Osteoblast (primary cell): ENCODE results near the gene METTL1. TPM values are rescaled to one million over a fixed set of nuclear protein-coding genes. Genes with fewer than 3 reads are reported as not detected.
A peak's percentile ranks its signal among the peaks of the same experiment; 100 is the strongest.

Experiments used
- DNase-seq: peaks from one replicate; pipeline ENCODE4 v3.0.0; 2011; ENCODE audit warnings: low spot score, mixed read lengths; ENCODE audit not compliant: insufficient read length; ENCODE audit errors: missing footprints
- H2AFZ ChIP-seq: 2 replicates; pipeline ENCODE4 v1.6.0; 2011; ENCODE audit warnings: mild to moderate bottlenecking, low read length
- H3K27ac ChIP-seq: 2 replicates; pipeline ENCODE4 v1.5.1; 2011; ENCODE audit warnings: mild to moderate bottlenecking, low read depth, low read length, moderate library complexity
- H3K27me3 ChIP-seq: 2 replicates; pipeline ENCODE4 v1.6.0; 2012; ENCODE audit warnings: mild to moderate bottlenecking, control low read depth, inconsistent platforms, low read length, moderate library complexity; ENCODE audit not compliant: insufficient read depth
- H3K36me3 ChIP-seq: 2 replicates; pipeline ENCODE4 v1.5.1; 2011; ENCODE audit warnings: mild to moderate bottlenecking, low read length, control low read depth, moderate library complexity; ENCODE audit not compliant: insufficient read depth
- H3K4me1 ChIP-seq: 2 replicates; pipeline ENCODE4 v1.5.1; 2011; ENCODE audit warnings: mild to moderate bottlenecking, low read length, control low read depth, moderate library complexity; ENCODE audit not compliant: insufficient read depth
- H3K4me2 ChIP-seq: 2 replicates; pipeline ENCODE4 v1.6.0; 2011; ENCODE audit warnings: mild to moderate bottlenecking, low read length; ENCODE audit not compliant: insufficient read depth
- H3K4me3 ChIP-seq: fragments of 200-600 bp; sonication (generic); 3 replicates; pipeline ENCODE4 v1.5.1; 2012; ENCODE audit warnings: mild to moderate bottlenecking, low read length, inconsistent platforms; ENCODE audit not compliant: insufficient read depth
- H3K79me2 ChIP-seq: 2 replicates; pipeline ENCODE4 v1.6.0; 2012; ENCODE audit warnings: mild to moderate bottlenecking, low read length, control low read depth, inconsistent platforms; ENCODE audit not compliant: insufficient read depth
- H3K9me3 ChIP-seq: 2 replicates; pipeline ENCODE4 v1.5.1; 2011; ENCODE audit warnings: low read depth, low read length, control low read depth
- H4K20me1 ChIP-seq: 2 replicates; pipeline ENCODE4 v1.6.0; 2012; ENCODE audit warnings: mild to moderate bottlenecking, low read length, control low read depth; ENCODE audit not compliant: insufficient read depth
- total RNA-seq: library from RNA; depleted of rRNA; stranded (reverse); fragments of >200 nt; gene quantifications from 2 replicates; pipeline ENCODE4 v1.2.3, GENCODE V29; 2012
- TF ChIP-seq, protein P1 (sequence below): IDR thresholded peaks from 2 replicates; pipeline ENCODE4 v1.5.1; 2011; ENCODE audit warnings: mild to moderate bottlenecking, low read depth, low read length, moderate library complexity; ENCODE audit errors: extremely low read depth

METTL1 gene
- total RNA-seq, 1 donor, result 2.9 TPM

DNA sequence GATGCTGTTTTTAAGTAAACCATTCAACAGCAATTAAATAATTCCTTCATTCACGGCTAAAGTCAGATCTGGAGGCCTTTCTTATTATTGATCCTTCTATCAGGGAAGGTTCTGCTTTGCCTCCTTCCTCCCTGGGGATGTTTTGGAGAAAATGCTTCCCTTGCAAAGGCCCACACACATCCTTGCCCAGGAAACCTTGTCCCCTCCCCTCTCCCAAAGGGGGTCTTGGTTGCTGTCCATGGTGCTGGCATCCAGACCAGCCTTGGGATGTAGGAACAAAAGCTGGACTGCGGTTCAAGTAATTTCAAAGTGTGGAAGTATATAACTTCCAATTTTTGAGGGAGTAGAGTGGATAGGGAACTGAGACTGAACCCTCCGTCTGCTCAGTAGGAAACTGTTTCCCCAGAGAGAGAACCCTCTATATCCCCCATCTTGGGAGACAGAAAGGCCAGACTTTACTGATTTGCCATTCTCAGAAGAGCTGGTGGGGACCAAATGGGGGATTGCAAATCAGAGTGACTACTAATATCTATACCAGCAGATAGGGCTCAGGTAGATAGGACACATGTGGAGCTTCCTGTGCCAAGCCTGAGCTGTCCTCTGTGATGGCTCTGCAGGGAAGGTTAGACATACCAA, 11.4 kb downstream of the METTL1 start:
- TF ChIP-seq, protein P1, sequence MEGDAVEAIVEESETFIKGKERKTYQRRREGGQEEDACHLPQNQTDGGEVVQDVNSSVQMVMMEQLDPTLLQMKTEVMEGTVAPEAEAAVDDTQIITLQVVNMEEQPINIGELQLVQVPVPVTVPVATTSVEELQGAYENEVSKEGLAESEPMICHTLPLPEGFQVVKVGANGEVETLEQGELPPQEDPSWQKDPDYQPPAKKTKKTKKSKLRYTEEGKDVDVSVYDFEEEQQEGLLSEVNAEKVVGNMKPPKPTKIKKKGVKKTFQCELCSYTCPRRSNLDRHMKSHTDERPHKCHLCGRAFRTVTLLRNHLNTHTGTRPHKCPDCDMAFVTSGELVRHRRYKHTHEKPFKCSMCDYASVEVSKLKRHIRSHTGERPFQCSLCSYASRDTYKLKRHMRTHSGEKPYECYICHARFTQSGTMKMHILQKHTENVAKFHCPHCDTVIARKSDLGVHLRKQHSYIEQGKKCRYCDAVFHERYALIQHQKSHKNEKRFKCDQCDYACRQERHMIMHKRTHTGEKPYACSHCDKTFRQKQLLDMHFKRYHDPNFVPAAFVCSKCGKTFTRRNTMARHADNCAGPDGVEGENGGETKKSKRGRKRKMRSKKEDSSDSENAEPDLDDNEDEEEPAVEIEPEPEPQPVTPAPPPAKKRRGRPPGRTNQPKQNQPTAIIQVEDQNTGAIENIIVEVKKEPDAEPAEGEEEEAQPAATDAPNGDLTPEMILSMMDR, result no peak
- Histone ChIP-seq H2AFZ (no peak overlapping the region), H4K20me1 (peaks cover 2% of the 10 kb centered on the region), H3K27me3 (peaks cover 53% of the 10 kb centered on the region), H3K27ac (no peak overlapping the region), H3K79me2 (no peaks in the 10 kb centered on the region), H3K4me3 (no peak overlapping the region), H3K4me1 (peaks cover 2% of the 10 kb centered on the region), H3K4me2 (no peak overlapping the region), H3K36me3 (no peaks in the 10 kb centered on the region), H3K9me3 (no peaks in the 10 kb centered on the region)
- peak; percentile 78 for DNase-seq

DNA sequence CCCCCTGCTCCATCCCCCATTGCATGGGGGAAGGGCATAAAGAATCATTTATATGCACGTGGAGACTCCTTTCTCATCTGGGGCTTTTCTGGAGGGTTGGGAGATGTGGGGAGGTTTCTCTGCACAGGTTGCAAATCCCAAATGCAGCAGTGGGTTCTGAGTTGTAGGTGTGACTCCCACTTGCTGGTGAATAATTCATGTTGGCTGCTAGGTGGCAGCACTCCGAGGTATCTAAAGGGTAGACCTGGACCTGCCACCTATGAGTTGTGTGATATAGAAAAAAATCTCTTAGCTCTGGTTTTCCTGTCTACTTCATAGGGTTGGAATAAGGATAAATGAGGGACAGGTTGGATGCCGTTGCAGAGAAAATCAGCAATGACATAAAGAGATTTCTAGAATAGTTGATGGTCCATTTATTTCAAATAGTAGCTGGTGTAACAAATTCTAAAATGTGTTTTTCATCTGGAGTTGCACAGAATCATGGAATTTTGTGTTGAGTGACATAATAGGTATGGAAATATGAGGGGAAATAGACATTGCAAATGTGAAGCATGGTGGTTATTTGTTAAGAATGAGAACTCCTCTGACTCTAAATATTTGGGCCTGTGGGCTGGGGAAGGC, 12.4 kb downstream of the METTL1 start:
- TF ChIP-seq, protein P1, result peak; percentile 41
- peak; percentile 82 for DNase-seq
- H3K9me3 ChIP-seq, result no peaks in the 10 kb centered on the region

DNA sequence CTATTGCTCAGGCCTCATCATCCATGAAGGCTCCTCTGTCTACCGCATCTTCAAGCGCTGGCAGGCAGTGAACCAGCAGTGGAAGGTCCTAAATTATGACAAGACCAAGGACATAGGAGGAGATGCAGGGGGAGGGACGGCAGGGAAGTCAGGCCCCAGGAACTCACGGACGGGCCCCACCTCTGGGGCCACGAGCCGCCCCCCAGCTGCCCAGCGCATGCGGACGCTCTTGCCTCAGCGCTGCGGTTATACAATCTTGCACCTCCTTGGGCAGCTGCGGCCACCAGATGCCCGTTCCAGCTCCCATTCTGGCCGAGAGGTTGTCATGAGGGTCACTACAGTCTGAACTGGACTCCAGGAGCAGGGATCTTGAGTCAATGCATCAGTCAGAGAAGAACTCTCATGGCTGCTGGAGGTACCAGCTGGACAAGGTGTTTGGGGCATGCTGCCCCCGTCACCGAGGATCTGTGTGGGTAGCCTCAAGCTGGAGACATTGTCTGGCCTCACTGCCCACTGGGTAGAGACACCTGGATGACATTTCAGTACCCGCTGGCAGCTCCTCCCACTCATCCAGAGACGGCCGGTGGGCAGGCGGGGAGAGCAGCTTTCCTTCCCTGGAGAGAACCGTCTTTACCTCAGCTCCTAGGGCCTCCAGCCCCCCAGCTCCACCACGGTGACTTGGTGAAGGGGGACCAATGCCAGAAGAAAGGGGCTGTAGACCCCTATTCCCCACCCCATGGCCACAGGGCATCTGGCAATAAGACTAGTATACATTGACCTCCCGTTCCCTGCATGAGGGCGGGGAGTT, 13.1 kb downstream of the METTL1 start:
- Histone ChIP-seq H2AFZ (no peak overlapping the region), H3K27ac (no peak overlapping the region), H3K4me2 (no peak overlapping the region), H4K20me1 (peaks cover 2% of the 10 kb centered on the region), H3K36me3 (no peaks in the 10 kb centered on the region), H3K9me3 (no peaks in the 10 kb centered on the region), H3K4me3 (no peak overlapping the region), H3K4me1 (no peaks in the 10 kb centered on the region), H3K27me3 (peaks cover 47% of the 10 kb centered on the region), H3K79me2 (no peaks in the 10 kb centered on the region)
- TF ChIP-seq, protein P1, result no peak
- no peak for DNase-seq

More for the DNA sequence above, 12.4 kb downstream of the METTL1 start:
- H4K20me1 ChIP-seq, result peaks cover 2% of the 10 kb centered on the region
- H3K4me1 ChIP-seq, result no peaks in the 10 kb centered on the region
- H3K79me2 ChIP-seq, result no peaks in the 10 kb centered on the region
- no peak overlapping the region for H3K27ac ChIP-seq
- H3K4me2 ChIP-seq, result no peak overlapping the region
- no peak overlapping the region for H3K4me3 ChIP-seq
- H3K36me3 ChIP-seq, result no peaks in the 10 kb centered on the region
- no peak overlapping the region for H2AFZ ChIP-seq
- peaks cover 47% of the 10 kb centered on the region for H3K27me3 ChIP-seq

DNA sequence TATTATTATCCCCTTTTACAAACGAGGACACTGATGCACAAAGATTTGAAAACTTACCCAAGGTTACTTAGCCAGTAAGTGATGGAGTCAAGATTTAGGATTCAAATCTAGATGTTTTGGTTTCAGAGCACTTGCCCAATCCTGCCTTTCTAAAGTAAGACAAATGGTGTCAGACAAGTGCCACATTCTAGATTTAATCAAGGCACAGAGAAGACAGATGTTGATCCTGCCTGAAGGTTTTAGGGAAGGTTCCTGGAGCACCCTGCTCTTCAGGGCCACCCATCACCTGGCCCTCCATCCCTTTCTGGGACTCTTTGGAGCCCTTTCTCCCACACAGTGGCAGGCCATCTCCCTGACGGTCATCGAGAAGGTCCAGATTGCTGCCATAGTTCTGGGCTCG, 14.1 kb downstream of the METTL1 start:
- TF ChIP-seq, protein P1, result no peak

More for the DNA sequence above, 14.1 kb downstream of the METTL1 start:
- no peaks in the 10 kb centered on the region for H3K79me2 ChIP-seq
- peak; percentile 92 for DNase-seq
- no peak overlapping the region for H3K27ac ChIP-seq
- no peak overlapping the region for H2AFZ ChIP-seq
- H3K4me2 ChIP-seq, result no peak overlapping the region
- peaks cover 2% of the 10 kb centered on the region for H3K4me1 ChIP-seq
- no peaks in the 10 kb centered on the region for H3K9me3 ChIP-seq
- no peak overlapping the region for H3K4me3 ChIP-seq
- no peaks in the 10 kb centered on the region for H3K36me3 ChIP-seq
- peaks cover 48% of the 10 kb centered on the region for H3K27me3 ChIP-seq
- H4K20me1 ChIP-seq, result peaks cover 2% of the 10 kb centered on the region
